SK-N-MC (cell line): Measurements from ENCODE around the gene CEP83.

Experiments
- EZH2 ChIP-seq: fragments of 200-600 bp; sonication (generic); IDR thresholded peaks from one replicate; pipeline ENCODE4 v1.6.1; 2017; ENCODE audit warnings: antibody characterized with exemption
- POLR2AphosphoS5 ChIP-seq: IDR thresholded peaks from 2 replicates; pipeline ENCODE4 v1.6.1; 2012; ENCODE audit warnings: mild to moderate bottlenecking, low read depth, low read length, borderline replicate concordance

GRCh38 chr12:94290353-94290752 lies 169.3 kb downstream of the CEP83 start:
- no peak for TF ChIP-seq EZH2
- TF ChIP-seq POLR2AphosphoS5: no peak
